Kidney glomerular epithelial cell (primary cell): ENCODE measurements around the gene DIP2C.
"Not testable (repeated sequence)": the region's sequence is repeated elsewhere in the genome, so short reads cannot be mapped to it uniquely, and the experiment has no call there.

Experiments
- DNase-seq: peaks from one replicate; lab custom pipeline; 2025; lab: John Stamatoyannopoulos, UW

The DIP2C gene

DNA sequence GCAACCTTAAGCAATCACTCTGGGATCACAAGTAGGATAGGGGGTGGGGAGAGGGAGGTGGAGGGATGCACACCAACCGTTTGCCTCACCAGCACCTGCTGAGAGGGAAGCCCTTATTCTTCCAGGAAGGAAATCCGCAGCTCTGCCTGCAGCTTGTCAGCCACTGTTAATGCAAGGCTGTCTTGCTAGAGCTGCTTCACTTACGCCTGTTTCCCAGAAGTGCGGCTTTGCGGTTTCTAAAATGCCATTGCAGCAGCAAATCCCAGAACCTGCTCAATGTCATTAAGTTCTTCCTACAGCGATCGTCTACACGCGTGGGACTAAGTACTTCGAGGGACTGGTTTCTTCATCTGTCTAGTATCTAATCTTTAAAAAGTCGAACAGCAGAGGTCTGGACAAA, 363.1 kb downstream of the DIP2C start:
- DNase-seq, result no peak

DNA sequence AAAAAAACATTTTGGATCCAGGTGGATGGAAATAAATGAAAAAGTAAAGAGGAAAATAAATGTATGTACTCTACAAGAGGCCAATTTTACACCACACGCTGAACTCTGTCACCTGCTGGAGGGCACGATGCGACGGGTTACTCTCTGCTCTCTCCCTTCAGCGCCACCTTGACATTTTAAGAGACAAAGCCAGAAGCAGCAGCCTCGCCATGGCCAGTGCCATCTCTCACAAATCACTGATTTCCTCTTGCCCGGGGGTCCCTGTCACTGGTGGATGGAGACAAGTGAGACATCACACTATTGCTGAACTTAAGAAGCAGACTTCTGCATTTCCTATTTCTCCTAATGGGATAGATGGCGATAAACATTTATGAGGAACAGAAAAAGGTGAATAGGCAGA, 364.2 kb downstream of the DIP2C start:
- no peak for DNase-seq

DNA sequence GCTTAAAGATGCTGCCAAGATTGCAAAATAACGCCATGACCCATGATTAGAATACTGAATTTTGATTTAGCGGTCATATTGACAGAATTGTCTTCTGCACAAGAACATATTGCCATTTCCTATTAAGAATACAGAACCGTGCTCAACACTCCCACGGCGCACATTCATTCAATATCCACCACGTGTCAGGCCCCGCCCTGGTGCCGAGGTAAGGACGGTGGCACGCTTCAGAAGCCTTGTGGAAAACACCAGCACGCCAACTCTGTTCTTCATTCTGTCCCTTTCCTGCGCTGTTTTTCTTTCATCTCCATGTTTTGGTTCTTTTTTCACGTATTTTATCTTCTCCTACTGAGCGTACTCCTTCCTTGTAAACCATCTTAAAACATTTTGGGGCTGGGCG, 364.9 kb downstream of the DIP2C start:
- DNase-seq, result no peak

DNA sequence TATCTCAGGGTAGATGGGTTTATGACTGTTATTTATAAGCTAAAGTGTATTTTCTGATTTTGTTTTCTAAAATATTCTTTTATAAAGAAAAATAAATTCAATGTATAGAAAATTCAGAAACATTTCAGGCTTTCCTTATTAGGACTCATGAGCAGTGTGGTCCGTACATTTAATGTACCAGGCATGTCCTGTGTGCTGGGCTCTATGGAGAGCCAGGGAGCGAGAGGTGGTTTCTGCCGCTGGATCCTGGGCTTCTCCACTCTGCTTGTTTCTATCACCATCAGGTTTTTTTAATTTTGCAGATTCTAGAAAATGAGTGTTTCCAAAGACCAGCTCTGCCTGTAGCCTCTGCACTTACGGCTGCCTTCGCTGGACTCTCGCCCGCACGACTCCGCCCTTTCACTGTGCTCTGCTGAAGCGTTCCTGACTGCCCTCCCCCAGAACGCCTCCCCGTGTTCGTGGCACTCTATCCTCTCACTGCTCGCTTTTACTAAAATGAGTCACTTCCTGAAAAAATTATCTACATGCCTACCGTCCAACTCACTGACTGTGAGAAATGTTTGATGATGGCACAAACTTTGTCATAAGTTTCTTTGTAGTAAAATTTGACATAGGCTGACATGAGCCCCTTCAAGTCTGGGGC, 365.7 kb downstream of the DIP2C start:
- DNase-seq, result peak; percentile 98

DNA sequence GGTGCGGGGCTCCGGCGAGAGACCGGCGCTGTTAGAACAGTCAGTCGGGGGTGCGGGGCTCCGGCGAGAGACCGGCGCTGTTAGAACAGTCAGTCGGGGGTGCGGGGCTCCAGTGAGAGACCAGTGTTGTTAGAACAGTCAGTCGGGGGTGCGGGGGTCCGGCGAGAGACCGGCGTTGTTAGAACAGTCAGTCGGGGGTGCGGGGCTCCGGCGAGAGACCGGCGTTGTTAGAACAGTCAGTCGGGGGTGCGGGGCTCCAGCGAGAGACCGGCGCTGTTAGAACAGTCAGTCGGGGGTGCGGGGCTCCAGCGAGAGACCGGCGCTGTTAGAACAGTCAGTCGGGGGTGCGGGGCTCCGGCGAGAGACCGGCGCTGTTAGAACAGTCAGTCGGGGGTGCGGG, 366.4 kb downstream of the DIP2C start:
- not testable (repeated sequence) for DNase-seq

DNA sequence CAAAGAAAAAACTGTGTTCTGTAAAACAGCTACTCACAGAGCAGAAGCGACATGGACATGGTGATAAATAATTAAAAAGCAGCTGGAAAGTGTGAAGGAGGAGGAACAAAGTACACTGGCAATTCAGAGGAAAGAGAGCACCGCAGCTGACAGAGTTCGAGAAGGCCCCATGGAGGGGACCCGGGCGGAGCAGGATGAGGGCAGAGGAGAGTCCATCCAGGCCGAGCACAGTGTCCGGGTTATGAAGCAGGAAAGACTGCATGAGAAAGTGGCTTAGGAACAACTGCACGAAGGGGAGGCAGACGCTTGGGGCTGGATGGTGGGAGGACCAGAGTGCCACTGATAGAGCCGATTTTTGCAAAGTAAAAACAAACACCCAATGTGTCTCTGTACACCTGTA, 368.7 kb downstream of the DIP2C start:
- DNase-seq, result no peak

DNA sequence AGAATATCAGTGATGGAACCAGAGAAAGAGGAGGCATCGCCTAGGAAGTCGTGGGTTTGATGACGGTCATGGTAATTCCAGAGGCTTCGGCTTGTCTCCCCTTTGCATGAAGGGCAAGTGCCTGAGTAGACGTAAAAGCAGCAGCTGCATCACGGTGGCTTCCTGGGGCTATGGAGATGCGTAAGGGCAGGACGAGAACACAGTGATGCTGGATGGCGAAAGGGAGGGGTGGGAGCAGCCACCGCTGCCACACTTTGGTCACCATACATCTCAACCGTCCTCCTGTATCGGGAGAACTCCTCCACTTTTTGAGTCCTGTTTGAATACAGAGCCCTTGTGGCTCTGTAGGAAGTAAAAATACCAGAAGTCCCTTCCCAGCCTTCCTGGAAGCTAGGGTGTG, 371.5 kb downstream of the DIP2C start:
- no peak for DNase-seq

DNA sequence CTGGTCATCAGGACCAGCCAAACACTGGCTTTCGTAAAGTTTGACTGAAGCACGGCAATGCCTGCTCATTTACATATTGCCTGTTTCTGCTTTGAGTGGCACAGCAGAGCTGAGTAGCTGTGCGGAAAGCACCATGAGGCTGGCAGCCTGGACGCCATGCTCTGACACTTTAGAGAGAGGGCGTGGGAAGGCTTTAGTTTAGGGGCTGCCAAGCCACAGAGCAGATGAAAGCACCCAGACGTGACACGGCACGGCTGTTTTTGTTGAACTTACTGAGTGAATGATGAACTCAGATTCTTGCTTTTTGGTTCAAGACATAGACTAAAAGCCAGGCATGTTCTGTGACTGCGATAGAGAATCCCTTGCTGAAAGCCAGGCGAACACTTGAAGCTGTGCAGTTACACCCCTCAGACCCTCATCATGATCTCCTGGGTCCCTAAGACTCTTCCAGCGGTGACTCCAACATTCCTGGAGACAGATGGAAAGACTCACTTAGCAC, 372.1 kb downstream of the DIP2C start:
- DNase-seq, result peak; percentile 44

DNA sequence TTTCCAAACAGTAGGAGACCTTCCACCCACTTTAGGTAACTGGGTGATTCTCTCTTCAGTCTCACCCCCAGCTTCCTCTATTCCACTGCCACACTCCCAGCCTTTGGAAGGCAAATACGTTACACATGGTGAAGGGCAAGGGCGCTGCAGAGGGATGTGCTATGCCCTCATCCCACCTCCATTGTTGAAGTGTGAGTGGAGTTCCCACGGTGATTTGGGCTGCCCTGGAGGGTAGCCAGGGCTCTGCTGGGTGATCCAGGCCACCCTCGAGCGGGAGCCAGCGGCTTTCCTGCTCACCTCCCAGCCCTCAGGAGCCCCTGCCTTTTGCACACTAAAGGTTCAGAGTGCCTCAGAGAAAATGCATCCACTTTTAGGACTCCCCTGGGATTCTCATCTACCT, 373.1 kb downstream of the DIP2C start:
- no peak for DNase-seq

DNA sequence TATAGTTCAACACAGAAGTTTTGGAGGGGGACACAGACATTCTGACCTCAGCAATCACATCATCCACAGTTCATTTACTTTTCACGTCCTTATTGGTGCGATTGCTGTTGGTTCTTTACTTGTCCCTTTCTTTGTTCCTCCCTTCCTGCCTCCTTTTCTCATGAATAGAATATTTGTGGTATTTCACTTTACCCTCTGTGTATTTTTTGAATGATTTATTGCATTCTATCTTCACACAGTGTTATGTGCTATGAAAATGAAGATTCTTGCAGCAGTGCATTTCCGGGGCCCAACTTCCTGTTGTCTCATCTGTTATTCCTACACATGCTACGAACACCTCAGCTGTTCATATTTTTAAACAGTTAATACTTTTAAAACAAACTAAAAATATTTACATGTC, 374.6 kb downstream of the DIP2C start:
- DNase-seq, result no peak

DNA sequence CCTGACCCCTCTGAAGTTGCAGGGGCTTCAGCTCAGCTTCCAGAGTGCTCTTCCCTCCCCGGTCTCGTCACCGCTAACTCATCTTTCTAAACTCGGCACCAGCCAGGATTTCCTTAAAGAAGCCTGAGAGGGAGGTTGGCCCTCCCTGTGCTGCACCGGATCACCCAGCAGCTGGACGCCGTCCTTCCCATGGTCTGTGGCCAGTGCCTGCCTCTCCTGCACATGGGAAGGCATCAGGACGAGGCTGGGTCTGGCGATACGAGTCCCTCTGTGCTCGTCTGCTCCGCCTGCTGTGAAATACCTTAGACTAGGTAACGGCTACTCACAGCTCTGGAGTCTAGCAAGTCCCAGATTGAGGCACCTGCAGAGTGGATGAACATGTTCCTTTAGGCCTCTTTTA, 375.1 kb downstream of the DIP2C start:
- DNase-seq, result no peak

DNA sequence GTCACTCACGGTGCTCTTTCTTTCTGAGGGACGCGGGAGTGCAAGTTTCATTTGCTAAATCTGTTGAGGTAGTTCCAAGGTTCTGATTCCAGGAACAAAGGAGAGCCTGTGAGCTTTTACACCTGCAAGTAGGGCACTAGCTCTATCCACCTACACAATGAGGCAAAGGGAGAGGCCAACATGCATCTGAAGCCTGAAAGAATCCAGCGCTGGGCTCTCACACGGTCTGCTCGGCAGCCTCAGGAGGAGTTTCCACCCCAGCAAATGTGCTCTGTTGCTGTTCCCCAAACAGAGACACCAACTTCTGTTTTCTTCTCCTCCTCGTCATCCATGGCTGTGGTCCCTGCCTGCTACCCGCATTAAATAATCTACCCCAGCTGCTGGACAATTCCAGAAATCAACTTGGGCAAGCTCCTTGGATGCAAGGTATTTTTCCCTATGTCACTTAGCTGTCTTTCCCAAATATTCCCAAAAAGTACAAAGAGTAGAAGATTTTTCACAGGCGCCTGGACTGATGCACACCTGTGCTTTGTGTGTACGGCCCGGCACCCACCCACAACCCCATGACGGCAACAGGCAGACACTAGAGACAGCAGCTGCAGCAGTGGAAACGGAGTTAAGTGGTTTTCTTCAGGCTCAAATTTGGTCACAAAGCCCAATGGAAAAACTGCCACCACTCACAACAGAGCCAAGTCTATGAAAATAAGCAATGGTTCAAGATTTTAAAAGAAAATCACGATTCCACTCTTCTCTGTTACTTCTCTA, 377.4 kb downstream of the DIP2C start:
- DNase-seq, result no peak

DNA sequence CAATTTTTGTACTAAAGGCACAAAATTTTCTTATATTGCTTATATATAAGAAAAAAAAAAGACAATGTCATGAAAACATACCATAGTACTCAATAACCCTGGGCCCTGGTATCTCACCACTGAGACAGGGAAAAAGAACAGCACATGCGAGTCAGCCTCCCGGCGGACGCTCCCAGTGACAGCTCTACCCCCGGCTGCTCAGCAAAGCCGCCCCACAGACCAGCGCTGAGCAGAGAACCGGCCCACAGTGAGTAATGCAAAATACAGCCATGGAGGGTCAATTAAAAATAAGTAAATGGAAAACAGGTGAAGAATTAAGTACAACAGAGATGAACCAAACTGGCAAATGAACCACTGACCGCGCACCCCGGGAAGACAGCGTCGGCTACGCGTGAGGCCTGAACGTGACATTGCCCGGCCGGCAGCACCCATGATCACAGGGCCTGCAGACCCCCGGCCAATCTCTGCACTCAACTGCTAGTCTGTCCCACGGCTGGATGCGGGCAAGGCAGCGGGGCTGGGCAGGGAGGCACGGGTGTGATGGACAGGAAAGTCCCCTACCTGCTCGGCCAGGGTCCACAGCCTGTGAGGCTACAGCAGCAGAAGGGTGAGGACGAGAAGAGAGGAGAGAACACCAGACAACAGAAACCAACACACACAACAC, 378.4 kb downstream of the DIP2C start:
- no peak for DNase-seq

DNA sequence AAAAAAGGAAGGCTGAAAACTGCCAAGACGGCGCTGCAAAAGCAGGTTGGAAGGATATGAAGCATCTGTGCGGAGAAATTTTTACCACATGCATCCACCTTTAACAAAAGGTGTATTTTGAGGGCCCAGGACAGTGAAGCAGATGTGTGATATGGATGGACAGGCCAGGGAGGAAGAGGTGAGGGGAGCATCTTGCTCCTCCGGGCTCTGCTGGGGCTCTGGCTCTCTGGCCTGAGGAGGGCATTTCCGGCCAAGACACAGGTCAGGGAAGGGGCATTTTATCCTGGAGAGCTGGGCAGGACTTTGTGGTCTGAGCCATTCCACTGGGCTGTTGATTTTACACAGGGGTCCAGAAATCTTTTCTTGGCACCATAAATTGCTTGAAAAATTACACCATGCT, 379.1 kb downstream of the DIP2C start:
- no peak for DNase-seq

DNA sequence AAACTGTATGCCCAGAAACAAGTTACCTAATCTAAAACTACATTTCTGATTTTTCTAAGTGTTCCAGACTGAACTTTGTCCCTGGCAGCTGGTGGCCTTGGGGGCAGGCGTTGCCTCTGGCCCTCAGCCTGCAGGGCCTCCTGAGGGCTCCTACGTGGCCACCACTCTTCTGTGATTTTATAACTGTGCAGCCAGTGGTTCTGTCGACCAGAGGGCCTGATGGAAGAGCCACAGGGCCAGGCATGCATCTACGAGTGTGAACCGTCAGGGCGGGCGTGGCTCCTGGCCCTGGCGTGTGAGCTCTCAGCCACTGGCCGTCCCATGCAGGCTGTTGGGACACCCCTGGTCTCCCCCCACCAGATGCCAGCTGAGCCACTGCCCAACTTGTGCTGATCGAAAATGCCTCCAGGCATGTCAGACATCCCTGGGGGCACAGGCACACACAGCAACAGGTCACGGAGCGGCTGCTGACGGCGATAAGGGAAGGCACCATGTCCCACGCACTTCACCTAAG, 380.8 kb downstream of the DIP2C start:
- DNase-seq, result no peak

DNA sequence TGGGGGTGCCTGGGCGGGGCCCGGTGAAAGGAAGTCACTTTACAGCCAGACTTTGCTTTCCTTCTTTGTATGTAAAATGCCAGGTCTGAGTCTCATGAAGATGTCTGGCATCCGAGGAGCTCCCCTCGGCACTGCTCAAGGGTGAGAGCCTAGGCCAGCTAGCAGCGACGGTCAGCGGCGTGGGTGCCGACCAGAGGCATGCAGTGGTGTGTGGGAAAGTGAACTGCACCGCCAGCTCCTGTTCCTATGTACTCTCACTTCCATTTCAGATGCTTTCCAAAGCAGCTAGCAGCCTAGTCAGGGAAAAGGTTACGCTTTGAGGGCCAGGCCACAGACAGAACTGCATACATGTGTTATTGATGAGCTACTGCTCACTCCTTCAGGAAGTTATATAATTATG, 381.4 kb downstream of the DIP2C start:
- DNase-seq, result no peak

DNA sequence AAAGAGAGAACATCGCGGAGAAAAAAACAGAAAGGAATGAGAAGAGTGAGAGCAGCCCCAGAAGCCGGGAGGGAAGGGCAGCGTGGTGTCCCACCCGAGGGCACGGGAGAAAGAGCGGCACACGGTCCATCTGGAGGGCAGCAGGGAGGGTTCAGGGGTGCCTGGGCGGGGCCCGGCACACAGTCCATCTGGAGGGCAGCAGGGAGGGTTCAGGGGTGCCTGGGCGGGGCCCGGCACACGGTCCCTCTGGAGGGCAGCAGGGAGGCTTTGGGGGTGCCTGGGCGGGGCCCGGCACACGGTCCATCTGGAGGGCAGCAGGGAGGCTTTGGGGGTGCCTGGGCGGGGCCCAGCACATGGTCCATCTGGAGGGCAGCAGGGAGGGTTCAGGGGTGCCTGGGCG, 381.8 kb downstream of the DIP2C start:
- no peak for DNase-seq

DNA sequence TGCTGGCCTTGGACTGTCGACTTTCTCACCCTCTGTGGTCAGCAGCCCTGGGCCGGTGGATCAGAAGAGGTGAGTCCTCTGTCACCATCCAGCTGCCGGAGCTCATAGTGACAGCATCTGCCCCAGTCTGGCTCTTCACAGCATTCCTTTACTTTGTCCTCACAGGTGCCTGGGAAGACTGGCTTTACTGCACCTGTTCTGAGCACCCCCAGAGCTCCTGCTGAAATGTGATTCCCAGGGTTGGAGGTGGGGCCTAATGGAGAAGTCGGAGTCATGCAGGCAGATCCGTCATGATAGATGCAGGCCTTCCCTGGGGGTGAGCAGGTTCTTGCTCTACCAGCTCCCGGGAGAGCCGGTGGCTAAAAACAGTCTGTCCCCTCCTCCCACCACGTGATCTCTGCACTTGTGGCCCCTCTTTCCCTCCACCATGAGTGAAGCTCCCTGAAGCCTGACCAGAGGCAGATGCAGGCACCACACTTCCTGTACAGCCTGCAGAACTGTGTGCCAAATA, 382.7 kb downstream of the DIP2C start:
- DNase-seq, result no peak

DNA sequence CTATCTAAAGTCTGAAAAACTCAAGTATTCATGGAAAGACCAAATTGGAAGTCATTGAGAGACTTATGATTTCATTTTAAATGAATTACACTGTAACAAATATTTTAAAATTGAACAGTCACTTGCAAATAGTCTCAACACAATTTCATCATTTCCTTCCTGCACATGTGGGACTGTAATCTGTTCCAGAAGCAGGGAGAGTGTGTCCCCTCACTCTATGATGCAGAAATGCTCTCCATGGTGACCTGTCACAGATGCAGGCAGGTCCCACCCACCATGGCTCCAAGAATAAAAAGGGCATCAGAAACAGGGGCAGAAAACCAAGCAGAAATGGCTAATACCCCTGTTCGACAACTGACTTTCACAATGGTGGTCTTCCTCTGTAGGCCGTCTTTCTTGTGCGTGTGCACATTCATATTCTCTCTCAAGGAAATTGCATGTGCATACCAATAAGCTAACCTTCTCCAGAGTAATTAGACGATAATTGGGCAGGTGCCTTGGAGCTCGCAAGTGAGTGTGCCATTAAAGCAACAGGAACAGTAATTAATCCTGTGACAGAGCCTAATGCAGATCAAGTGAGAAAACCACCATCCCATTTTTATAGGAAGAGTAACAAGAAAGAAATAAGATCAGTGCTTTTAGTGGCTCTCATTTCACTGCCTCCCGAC, 383.3 kb downstream of the DIP2C start:
- no peak for DNase-seq

DNA sequence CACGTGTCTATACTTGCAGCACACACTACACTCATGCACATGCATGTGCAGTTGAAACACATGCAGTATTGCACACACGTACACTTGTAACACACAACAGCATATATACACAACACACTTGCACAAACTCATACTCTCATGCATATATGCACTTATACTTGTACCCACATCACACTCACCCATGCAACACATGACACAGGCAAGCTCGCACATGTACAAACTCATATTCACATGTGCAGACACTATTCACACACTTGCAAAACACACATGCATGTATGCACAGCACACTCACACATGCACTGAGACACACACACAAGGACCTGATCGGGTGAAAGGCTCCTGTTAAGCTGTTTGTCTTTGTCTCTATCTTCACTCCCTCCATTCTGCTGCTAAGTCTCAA, 384.4 kb downstream of the DIP2C start:
- no peak for DNase-seq

DNA sequence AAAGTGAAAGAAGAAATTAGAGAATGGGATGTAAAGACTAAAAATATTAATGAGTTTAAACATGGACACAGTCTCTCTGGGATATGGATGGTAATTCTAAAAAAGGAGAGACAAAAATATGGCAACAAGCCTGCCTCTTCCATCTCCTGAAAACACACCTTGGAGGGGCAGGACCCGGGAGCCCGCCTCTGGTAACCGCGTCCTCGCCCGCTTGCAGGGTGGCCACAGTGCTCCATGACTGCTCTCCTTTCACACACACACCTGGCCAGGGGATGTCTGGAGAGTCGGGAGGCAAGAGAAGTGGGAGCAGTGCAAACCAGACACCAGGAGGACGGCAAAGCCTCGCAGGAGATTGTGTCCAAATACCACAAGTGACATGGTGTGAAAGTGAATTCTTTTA, 387.9 kb downstream of the DIP2C start:
- no peak for DNase-seq

DNA sequence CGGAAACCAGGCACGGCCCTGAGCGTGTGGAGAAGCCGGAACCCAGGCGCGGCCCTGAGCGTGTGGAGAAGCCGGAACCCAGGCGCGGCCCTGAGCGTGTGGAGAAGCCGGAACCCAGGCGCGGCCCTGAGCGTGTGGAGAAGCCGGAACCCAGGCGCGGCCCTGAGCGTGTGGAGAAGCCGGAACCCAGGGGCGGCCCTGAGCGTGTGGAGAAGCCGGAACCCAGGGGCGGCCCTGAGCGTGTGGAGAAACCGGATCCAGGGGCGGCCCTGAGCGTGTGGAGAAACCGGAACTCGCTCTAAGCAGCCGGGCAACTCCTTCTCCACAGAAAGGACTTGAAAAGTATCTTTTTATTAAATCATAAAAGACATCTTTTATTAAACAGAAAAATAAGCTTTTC, 388.9 kb downstream of the DIP2C start:
- DNase-seq, result not testable (repeated sequence)
